HepG2 (cell line): ENCODE results near the gene CABP2. TPM values are rescaled to one million over a fixed set of nuclear protein-coding genes. Genes with fewer than 3 reads are reported as not detected.
A peak's percentile ranks its signal among the peaks of the same experiment; 100 is the strongest.

Experiments
- DMAP1 ChIP-seq: IDR thresholded peaks from 2 replicates; pipeline ENCODE4 v1.6.1; 2016
- DNMT1 ChIP-seq: sonication (generic); formaldehyde crosslinking; IDR thresholded peaks from 2 replicates; pipeline ENCODE4 v1.5.1; 2020; ENCODE audit warnings: mild to moderate bottlenecking, missing genetic modification reagents
- FOXA1 ChIP-seq, 2 experiments: fragments of 450-650 bp in 1 of 2; sonication (generic) in 1 of 2; formaldehyde crosslinking in 1 of 2; IDR thresholded peaks; 2 replicates each; pipeline versions ENCODE4 v1.4.0 to v1.6.1; 2016 to 2020; ENCODE audit warnings: missing genetic modification reagents in 1 of 2
- FOXM1 ChIP-seq: sonication (generic); formaldehyde crosslinking; IDR thresholded peaks from 2 replicates; pipeline ENCODE4 v1.5.0; 2020; ENCODE audit warnings: missing genetic modification reagents
- HDAC1 ChIP-seq: sonication (generic); formaldehyde crosslinking; IDR thresholded peaks from 2 replicates; pipeline ENCODE4 v1.5.1; 2020; ENCODE audit warnings: mild to moderate bottlenecking, missing genetic modification reagents
- HOXA3 ChIP-seq: sonication (generic); formaldehyde crosslinking; IDR thresholded peaks from 2 replicates; pipeline ENCODE4 v1.5.0; 2020; ENCODE audit warnings: missing genetic modification reagents
- IRF2 ChIP-seq: IDR thresholded peaks from 2 replicates; pipeline ENCODE4 v1.6.1; 2018; ENCODE audit warnings: missing genetic modification reagents, missing compliant biosample characterization
- JARID2 ChIP-seq: sonication (generic); formaldehyde crosslinking; IDR thresholded peaks from 2 replicates; pipeline ENCODE4 v1.8.1; 2023; ENCODE audit warnings: missing genetic modification reagents, inconsistent platforms; ENCODE audit not compliant: insufficient replicate concordance
- NFATC3 ChIP-seq: sonication (generic); formaldehyde crosslinking; IDR thresholded peaks from 2 replicates; pipeline ENCODE4 v1.5.1; 2020; ENCODE audit warnings: mild to moderate bottlenecking, missing genetic modification reagents
- POLR2AphosphoS5 ChIP-seq: IDR thresholded peaks from 2 replicates; pipeline ENCODE4 v1.6.1; 2012; ENCODE audit warnings: low read depth, low read length
- PRPF4 ChIP-seq: fragments of 200-400 bp; formaldehyde crosslinking; IDR thresholded peaks from 2 replicates; pipeline ENCODE4 v1.6.1; 2016; ENCODE audit warnings: low read length, low read depth; ENCODE audit not compliant: poor library complexity, severe bottlenecking
- RBAK ChIP-seq: sonication (generic); formaldehyde crosslinking; IDR thresholded peaks from 2 replicates; pipeline ENCODE4 v1.5.1; 2020; ENCODE audit warnings: mild to moderate bottlenecking, missing genetic modification reagents
- SMYD3 ChIP-seq: sonication (generic); formaldehyde crosslinking; IDR thresholded peaks from 2 replicates; pipeline ENCODE4 v1.8.1; 2023; ENCODE audit warnings: mild to moderate bottlenecking, missing genetic modification reagents
- STAG1 ChIP-seq: sonication (generic); formaldehyde crosslinking; IDR thresholded peaks from 2 replicates; pipeline ENCODE4 v1.4.0; 2020; ENCODE audit warnings: missing genetic modification reagents
- TP53 ChIP-seq: sonication (generic); formaldehyde crosslinking; conservative IDR thresholded peaks from 2 replicates; pipeline ENCODE4 v1.4.0; 2020; ENCODE audit warnings: missing genetic modification reagents
- ZBTB21 ChIP-seq: sonication (generic); formaldehyde crosslinking; IDR thresholded peaks from 2 replicates; pipeline ENCODE4 v1.4.0; 2020; ENCODE audit warnings: missing genetic modification reagents
- ZNF138 ChIP-seq: sonication (generic); formaldehyde crosslinking; IDR thresholded peaks from 2 replicates; pipeline ENCODE4 v1.5.0; 2020; ENCODE audit warnings: mild to moderate bottlenecking, low read depth, missing genetic modification reagents
- ZNF33B ChIP-seq: sonication (generic); formaldehyde crosslinking; IDR thresholded peaks from 2 replicates; pipeline ENCODE4 v1.5.1; 2020; ENCODE audit warnings: mild to moderate bottlenecking, missing genetic modification reagents
- ZNF546 ChIP-seq: sonication (generic); formaldehyde crosslinking; conservative IDR thresholded peaks from 2 replicates; pipeline ENCODE4 v1.8.1; 2023; ENCODE audit warnings: mild to moderate bottlenecking, missing genetic modification reagents
- ZNF839 ChIP-seq: sonication (generic); formaldehyde crosslinking; IDR thresholded peaks from 2 replicates; pipeline ENCODE4 v1.4.0; 2020; ENCODE audit warnings: missing genetic modification reagents, mild to moderate bottlenecking, borderline replicate concordance
- polyA plus RNA-seq, 8 experiments: library from polyadenylated mRNA; depleted of rRNA in 3 of 8; stranded (reverse) in 7 of 8; unstranded in 1 of 8; fragments of >200 nt; fragmentation: Illumina TruSeq in 4 of 8; extraction: Trizol in 4 of 8; gene quantifications; 2 replicates each; pipeline versions ENCODE4 v1.2.1 to v1.2.3, GENCODE V29; 2011 to 2016; ENCODE audit warnings: low read depth in 4 of 8, missing spikeins in 1 of 8, mixed read lengths in 1 of 8; ENCODE audit not compliant: insufficient read depth in 1 of 8
- total RNA-seq, 5 experiments: library from RNA; depleted of rRNA; stranded (reverse); fragments of >200 nt; fragmentation: Illumina TruSeq; extraction: Trizol; gene quantifications; 2 replicates each; pipeline ENCODE4 v1.2.3, GENCODE V29; 2016; ENCODE audit warnings: low read depth in 1 of 5
- TF ChIP-seq, protein P1 (sequence below): conservative IDR thresholded peaks from 2 replicates; pipeline ENCODE4 v1.6.1; 2018; ENCODE audit warnings: missing genetic modification reagents
- TF ChIP-seq, protein P2 (sequence below): sonication (generic); formaldehyde crosslinking; IDR thresholded peaks from 2 replicates; pipeline ENCODE4 v1.8.0; 2022; ENCODE audit warnings: missing genetic modification reagents, mild to moderate bottlenecking, inconsistent platforms, borderline replicate concordance
- TF ChIP-seq, protein P3 (sequence below): sonication (generic); formaldehyde crosslinking; IDR thresholded peaks from 2 replicates; pipeline ENCODE4 v1.5.1; 2020; ENCODE audit warnings: missing genetic modification reagents, mild to moderate bottlenecking, borderline replicate concordance
- TF ChIP-seq, protein P4 (sequence below): sonication (generic); formaldehyde crosslinking; IDR thresholded peaks from 2 replicates; pipeline ENCODE4 v1.4.0; 2020; ENCODE audit warnings: missing genetic modification reagents
- TF ChIP-seq, protein P5 (sequence below): sonication (generic); formaldehyde crosslinking; IDR thresholded peaks from 2 replicates; pipeline ENCODE4 v1.5.0; 2020; ENCODE audit warnings: missing genetic modification reagents

CABP2 gene
- total and polyA plus RNA-seq, 2 of the 13 experiments (the other 11 are each of a cell fraction or from before 2014, with no cell fraction given), result not detected

GRCh38 chr11:67505605-67506396, 17.4 kb downstream of the CABP2 start (continued):
- TF ChIP-seq, protein P1, sequence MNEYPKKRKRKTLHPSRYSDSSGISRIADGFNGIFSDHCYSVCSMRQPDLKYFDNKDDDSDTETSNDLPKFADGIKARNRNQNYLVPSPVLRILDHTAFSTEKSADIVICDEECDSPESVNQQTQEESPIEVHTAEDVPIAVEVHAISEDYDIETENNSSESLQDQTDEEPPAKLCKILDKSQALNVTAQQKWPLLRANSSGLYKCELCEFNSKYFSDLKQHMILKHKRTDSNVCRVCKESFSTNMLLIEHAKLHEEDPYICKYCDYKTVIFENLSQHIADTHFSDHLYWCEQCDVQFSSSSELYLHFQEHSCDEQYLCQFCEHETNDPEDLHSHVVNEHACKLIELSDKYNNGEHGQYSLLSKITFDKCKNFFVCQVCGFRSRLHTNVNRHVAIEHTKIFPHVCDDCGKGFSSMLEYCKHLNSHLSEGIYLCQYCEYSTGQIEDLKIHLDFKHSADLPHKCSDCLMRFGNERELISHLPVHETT (CRISPR knock-in tag), result no peak; the same call in 1 of the 2 replicates
- no peak for TF ChIP-seq FOXA1 (IDR thresholded peaks at IDR 0.05)
- TF ChIP-seq FOXA1 (CRISPR knock-in tag; IDR thresholded peaks at IDR 0.05), result peak; percentile 9; the same call in 1 of the 2 replicates
- TF ChIP-seq IRF2 (CRISPR knock-in tag), result peak; percentile 63; the same call in 1 of the 2 replicates
- TF ChIP-seq, protein P2, sequence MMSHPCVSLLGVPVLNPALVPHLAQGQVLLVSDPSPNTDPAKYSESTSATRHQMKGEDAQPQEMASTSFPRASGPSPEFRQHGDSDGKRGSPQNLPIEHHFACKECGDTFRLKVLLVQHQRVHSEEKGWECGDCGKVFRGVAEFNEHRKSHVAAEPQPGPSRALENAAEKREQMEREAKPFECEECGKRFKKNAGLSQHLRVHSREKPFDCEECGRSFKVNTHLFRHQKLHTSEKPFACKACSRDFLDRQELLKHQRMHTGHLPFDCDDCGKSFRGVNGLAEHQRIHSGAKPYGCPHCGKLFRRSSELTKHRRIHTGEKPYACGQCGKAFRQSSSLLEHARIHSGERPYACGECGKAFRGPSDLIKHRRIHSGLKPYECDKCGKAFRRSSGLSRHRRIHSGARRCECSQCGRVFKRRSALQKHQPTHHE, result no peak
- TF ChIP-seq TP53, result no peak
- no peak for TF ChIP-seq JARID2 (CRISPR knock-in tag)
- peak; percentile 17; the same call in 1 of the 2 replicates for TF ChIP-seq ZBTB21 (CRISPR knock-in tag)
- no peak; the same call in 1 of the 2 replicates for TF ChIP-seq RBAK (CRISPR knock-in tag)
- TF ChIP-seq, protein P3, sequence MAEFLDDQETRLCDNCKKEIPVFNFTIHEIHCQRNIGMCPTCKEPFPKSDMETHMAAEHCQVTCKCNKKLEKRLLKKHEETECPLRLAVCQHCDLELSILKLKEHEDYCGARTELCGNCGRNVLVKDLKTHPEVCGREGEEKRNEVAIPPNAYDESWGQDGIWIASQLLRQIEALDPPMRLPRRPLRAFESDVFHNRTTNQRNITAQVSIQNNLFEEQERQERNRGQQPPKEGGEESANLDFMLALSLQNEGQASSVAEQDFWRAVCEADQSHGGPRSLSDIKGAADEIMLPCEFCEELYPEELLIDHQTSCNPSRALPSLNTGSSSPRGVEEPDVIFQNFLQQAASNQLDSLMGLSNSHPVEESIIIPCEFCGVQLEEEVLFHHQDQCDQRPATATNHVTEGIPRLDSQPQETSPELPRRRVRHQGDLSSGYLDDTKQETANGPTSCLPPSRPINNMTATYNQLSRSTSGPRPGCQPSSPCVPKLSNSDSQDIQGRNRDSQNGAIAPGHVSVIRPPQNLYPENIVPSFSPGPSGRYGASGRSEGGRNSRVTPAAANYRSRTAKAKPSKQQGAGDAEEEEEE (CRISPR knock-in tag), result no peak
- no peak for TF ChIP-seq PRPF4
- peak; percentile 35; the same call in 1 of the 2 replicates for TF ChIP-seq DMAP1 (CRISPR knock-in tag)
- no peak for TF ChIP-seq SMYD3 (CRISPR knock-in tag)
- TF ChIP-seq, protein P4, sequence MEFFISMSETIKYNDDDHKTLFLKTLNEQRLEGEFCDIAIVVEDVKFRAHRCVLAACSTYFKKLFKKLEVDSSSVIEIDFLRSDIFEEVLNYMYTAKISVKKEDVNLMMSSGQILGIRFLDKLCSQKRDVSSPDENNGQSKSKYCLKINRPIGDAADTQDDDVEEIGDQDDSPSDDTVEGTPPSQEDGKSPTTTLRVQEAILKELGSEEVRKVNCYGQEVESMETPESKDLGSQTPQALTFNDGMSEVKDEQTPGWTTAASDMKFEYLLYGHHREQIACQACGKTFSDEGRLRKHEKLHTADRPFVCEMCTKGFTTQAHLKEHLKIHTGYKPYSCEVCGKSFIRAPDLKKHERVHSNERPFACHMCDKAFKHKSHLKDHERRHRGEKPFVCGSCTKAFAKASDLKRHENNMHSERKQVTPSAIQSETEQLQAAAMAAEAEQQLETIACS, result no peak
- no peak for TF ChIP-seq DNMT1 (CRISPR knock-in tag)
- TF ChIP-seq NFATC3 (CRISPR knock-in tag), result 0 out of 2 replicates have a peak, but pooled peaks have one; percentile 80
- TF ChIP-seq, protein P5, sequence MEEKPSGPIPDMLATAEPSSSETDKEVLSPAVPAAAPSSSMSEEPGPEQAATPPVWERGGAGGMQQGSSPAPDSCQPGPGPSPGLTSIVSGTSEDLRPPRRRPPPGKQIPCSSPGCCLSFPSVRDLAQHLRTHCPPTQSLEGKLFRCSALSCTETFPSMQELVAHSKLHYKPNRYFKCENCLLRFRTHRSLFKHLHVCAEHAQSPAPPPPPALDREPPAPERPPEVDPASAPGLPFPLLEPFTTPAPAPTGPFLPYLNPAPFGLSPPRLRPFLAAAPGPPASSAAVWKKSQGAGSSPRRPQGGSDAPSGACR, result no peak
- TF ChIP-seq POLR2AphosphoS5, result no peak
- peak; percentile 81; the same call in 1 of the 2 replicates for TF ChIP-seq ZNF546 (CRISPR knock-in tag)
- no peak; the same call in 1 of the 2 replicates for TF ChIP-seq ZNF839 (CRISPR knock-in tag)
- TF ChIP-seq HOXA3 (CRISPR knock-in tag), result peak; percentile 71; the same call in 1 of the 2 replicates
- TF ChIP-seq ZNF33B (CRISPR knock-in tag), result no peak
- TF ChIP-seq STAG1 (CRISPR knock-in tag), result peak; percentile 92
- no peak for TF ChIP-seq ZNF138 (CRISPR knock-in tag)
- no peak for TF ChIP-seq FOXM1 (CRISPR knock-in tag)
- TF ChIP-seq HDAC1 (CRISPR knock-in tag), result peak; percentile 57; the same call in 1 of the 2 replicates
